IPS-20b (cell line): ENCODE data around the gene DCAF17.
"Not testable (repeated sequence)": the region's sequence is repeated elsewhere in the genome, so short reads cannot be mapped to it uniquely, and the experiment has no call there.

Experiments
- H3K27ac ChIP-seq: one replicate; pipeline ENCODE4 v1.5.1; 2013; ENCODE audit warnings: low read length
- H3K27me3 ChIP-seq: 2 replicates; pipeline ENCODE4 v1.6.1; 2013; ENCODE audit warnings: mild to moderate bottlenecking, low read length, inconsistent platforms; ENCODE audit not compliant: insufficient read depth
- H3K36me3 ChIP-seq: 2 replicates; pipeline ENCODE4 v1.6.1; 2013; ENCODE audit warnings: low read depth, mild to moderate bottlenecking, inconsistent platforms, low read length, moderate library complexity; ENCODE audit not compliant: insufficient read depth
- H3K4me1 ChIP-seq: 2 replicates; pipeline ENCODE4 v1.6.1; 2013; ENCODE audit warnings: mild to moderate bottlenecking, control low read depth, inconsistent platforms, low read length, moderate library complexity; ENCODE audit not compliant: insufficient read depth
- H3K4me3 ChIP-seq: 2 replicates; pipeline ENCODE4 v1.5.1; 2013; ENCODE audit warnings: mild to moderate bottlenecking, low read length, inconsistent platforms
- H3K9ac ChIP-seq: 2 replicates; pipeline ENCODE4 v1.6.1; 2013; ENCODE audit warnings: low read depth, mild to moderate bottlenecking, inconsistent platforms, low read length, moderate library complexity
- H3K9me3 ChIP-seq: 2 replicates; pipeline ENCODE4 v1.6.1; 2013; ENCODE audit warnings: mild to moderate bottlenecking, low read depth, low read length, inconsistent platforms; ENCODE audit not compliant: insufficient read depth

The DCAF17 gene

GRCh38 chr2:171521361-171522051 is 87.5 kb downstream of the DCAF17 start:
- Histone ChIP-seq H3K4me3 (peak overlapping the region; percentile 94), H3K9ac (peak overlapping the region; percentile 82; the same call in 1 of the 2 replicates), H3K4me1 (peaks cover 4% of the 10 kb centered on the region; the same call in 1 of the 2 replicates), H3K27ac (no peak overlapping the region), H3K9me3 (no peaks in the 10 kb centered on the region), H3K27me3 (peaks cover 36% of the 10 kb centered on the region), H3K36me3 (no peaks in the 10 kb centered on the region)

- peak within 1 kb of the TSS; percentile 94 for H3K4me3 ChIP-seq
- peak within 1 kb of the TSS; percentile 82 for H3K9ac ChIP-seq
Measured at GRCh38 chr2:171522052-171522787, 88.2 kb downstream of the DCAF17 start, which contains the start of gene CYBRD1. Gene CYBRD1, plus strand, starts transcription at chr2:171522474. Its CDS starts 72 bp downstream, at chr2:171522546.

GRCh38 chr2:171522788-171523087 is 88.7 kb downstream of the DCAF17 start:
- no peaks in the 10 kb centered on the region for H3K9me3 ChIP-seq
- peak overlapping the region; percentile 82; the same call in 1 of the 2 replicates for H3K9ac ChIP-seq
- H3K27ac ChIP-seq: no peak overlapping the region
- no peaks in the 10 kb centered on the region for H3K36me3 ChIP-seq
- H3K4me1 ChIP-seq: peaks cover 4% of the 10 kb centered on the region; the same call in 1 of the 2 replicates
- peak overlapping the region; percentile 94 for H3K4me3 ChIP-seq
- H3K27me3 ChIP-seq: peaks cover 36% of the 10 kb centered on the region

More at GRCh38 chr2:171522052-171522787, 88.2 kb downstream of the DCAF17 start, which contains the start of gene CYBRD1:
- peaks cover 36% of the 10 kb centered on the region for H3K27me3 ChIP-seq
- peaks cover 4% of the 10 kb centered on the region; the same call in 1 of the 2 replicates for H3K4me1 ChIP-seq
- no peaks in the 10 kb centered on the region for H3K36me3 ChIP-seq
- H3K27ac ChIP-seq: no peak within 1 kb of the TSS
- H3K9me3 ChIP-seq: no peaks in the 10 kb centered on the region

- Histone ChIP-seq H3K4me1 (peaks cover 4% of the 10 kb centered on the region; the same call in 1 of the 2 replicates), H3K9ac (peak overlapping the region; percentile 82), H3K27ac (no peak overlapping the region), H3K27me3 (peaks cover 36% of the 10 kb centered on the region), H3K36me3 (no peaks in the 10 kb centered on the region), H3K4me3 (peak overlapping the region; percentile 94), H3K9me3 (no peaks in the 10 kb centered on the region)
Measured at GRCh38 chr2:171523088-171524017, 89.3 kb downstream of the DCAF17 start.

- peak overlapping the region; percentile 82; the same call in 1 of the 2 replicates for H3K9ac ChIP-seq
- H3K4me3 ChIP-seq: peak overlapping the region; percentile 94
- H3K36me3 ChIP-seq: no peaks in the 10 kb centered on the region
- no peak overlapping the region for H3K27ac ChIP-seq
- H3K9me3 ChIP-seq: no peaks in the 10 kb centered on the region
- peaks cover 36% of the 10 kb centered on the region for H3K27me3 ChIP-seq
- H3K4me1 ChIP-seq: peaks cover 4% of the 10 kb centered on the region; the same call in 1 of the 2 replicates
Measured at GRCh38 chr2:171524018-171524401, 90.0 kb downstream of the DCAF17 start.

GRCh38 chr2:171529914-171530313 is 95.9 kb downstream of the DCAF17 start:
- Histone ChIP-seq H3K9ac (no peak overlapping the region), H3K9me3 (no peaks in the 10 kb centered on the region), H3K27ac (no peak overlapping the region)

GRCh38 chr2:171530378-171530777 is 96.4 kb downstream of the DCAF17 start:
- H3K9ac ChIP-seq: no peak overlapping the region
- H3K4me3 ChIP-seq: no peak overlapping the region
- no peaks in the 10 kb centered on the region for H3K36me3 ChIP-seq
- no peaks in the 10 kb centered on the region for H3K27me3 ChIP-seq
- no peak overlapping the region for H3K27ac ChIP-seq
- no peaks in the 10 kb centered on the region for H3K9me3 ChIP-seq
- no peaks in the 10 kb centered on the region for H3K4me1 ChIP-seq

More at GRCh38 chr2:171529914-171530313, 95.9 kb downstream of the DCAF17 start:
- H3K4me1 ChIP-seq: no peaks in the 10 kb centered on the region
- no peaks in the 10 kb centered on the region for H3K36me3 ChIP-seq
- no peak overlapping the region for H3K4me3 ChIP-seq
- no peaks in the 10 kb centered on the region for H3K27me3 ChIP-seq

GRCh38 chr2:171530859-171531258 is 96.8 kb downstream of the DCAF17 start:
- not testable (repeated sequence) for H3K9me3 ChIP-seq, H3K27ac ChIP-seq, H3K9ac ChIP-seq, H3K27me3 ChIP-seq, H3K4me3 ChIP-seq, H3K4me1 ChIP-seq, H3K36me3 ChIP-seq

GRCh38 chr2:171531291-171531690 is 97.3 kb downstream of the DCAF17 start:
- no peaks in the 10 kb centered on the region for H3K36me3 ChIP-seq
- no peaks in the 10 kb centered on the region for H3K27me3 ChIP-seq
- H3K4me3 ChIP-seq: no peak overlapping the region
- H3K4me1 ChIP-seq: no peaks in the 10 kb centered on the region
- no peak overlapping the region for H3K9ac ChIP-seq
- no peak overlapping the region for H3K27ac ChIP-seq
- no peaks in the 10 kb centered on the region for H3K9me3 ChIP-seq

- H3K36me3 ChIP-seq: no peaks in the 10 kb centered on the region
- H3K27me3 ChIP-seq: no peaks in the 10 kb centered on the region
- H3K27ac ChIP-seq: no peak overlapping the region
- H3K4me3 ChIP-seq: no peak overlapping the region
- no peaks in the 10 kb centered on the region for H3K4me1 ChIP-seq
- no peak overlapping the region for H3K9ac ChIP-seq
- H3K9me3 ChIP-seq: no peaks in the 10 kb centered on the region
Measured at GRCh38 chr2:171531836-171532450, 97.9 kb downstream of the DCAF17 start.

- Histone ChIP-seq H3K4me3 (no peak overlapping the region), H3K27ac (no peak overlapping the region), H3K9ac (no peak overlapping the region), H3K9me3 (no peaks in the 10 kb centered on the region), H3K27me3 (no peaks in the 10 kb centered on the region), H3K4me1 (no peaks in the 10 kb centered on the region), H3K36me3 (no peaks in the 10 kb centered on the region)
Measured at GRCh38 chr2:171533331-171533730, 99.3 kb downstream of the DCAF17 start.
